G401.6 (cell line): Measurements from ENCODE around the gene NETO2.

Experiments used
- FAIRE-seq: peaks from 2 replicates; lab custom pipeline; 2012; peaks lifted over from hg19 to GRCh38; lab: Jason Lieb, UNC

Gene NETO2

GRCh38 chr16:47045023-47045422 is 98.7 kb downstream of the NETO2 start:
- FAIRE-seq, result no peak

GRCh38 chr16:47043970-47044684 is 99.6 kb downstream of the NETO2 start:
- FAIRE-seq, result no peak

GRCh38 chr16:47043200-47043599 is 100.5 kb downstream of the NETO2 start:
- no peak for FAIRE-seq

GRCh38 chr16:47037746-47038458 is 105.8 kb downstream of the NETO2 start:
- no peak for FAIRE-seq

- FAIRE-seq, result no peak
Observed at GRCh38 chr16:47037396-47037745, 106.4 kb downstream of the NETO2 start.

- FAIRE-seq, result no peak
Observed at GRCh38 chr16:47036201-47036600, 107.5 kb downstream of the NETO2 start.

GRCh38 chr16:47035436-47035835 is 108.3 kb downstream of the NETO2 start:
- no peak for FAIRE-seq

- no peak for FAIRE-seq
Observed at GRCh38 chr16:47034455-47034854, 109.3 kb downstream of the NETO2 start.

GRCh38 chr16:47033176-47033575 is 110.6 kb downstream of the NETO2 start:
- FAIRE-seq, result no peak

GRCh38 chr16:47029724-47030123 is 114.0 kb downstream of the NETO2 start:
- FAIRE-seq, result no peak

- no peak for FAIRE-seq
Observed at GRCh38 chr16:47028767-47029377, 114.9 kb downstream of the NETO2 start.
